Pulmonary artery endothelial cell (primary cell): ENCODE results near the gene BCAR1. TPM values are rescaled to one million over a fixed set of nuclear protein-coding genes. Genes with fewer than 3 reads are reported as not detected.
"Not testable (repeated sequence)": the region's sequence is repeated elsewhere in the genome, so short reads cannot be mapped to it uniquely, and the experiment has no call there.

Source experiments
- DNase-seq: peaks from one replicate; pipeline ENCODE4 v3.0.0-alpha.2; 2011; ENCODE audit warnings: low read depth, low spot score
- total RNA-seq: library from RNA; depleted of rRNA; stranded (reverse); fragments of >200 nt; gene quantifications from 2 replicates; pipeline ENCODE4 v1.2.3, GENCODE V29; 2014

The BCAR1 gene
- total RNA-seq, 1 donor from 2014 or later, result 118 TPM

- DNase-seq, result no peak
Observed at GRCh38 chr16:75241412-75241811, 10.0 kb downstream of the BCAR1 start.

GRCh38 chr16:75240633-75241032 is 10.8 kb downstream of the BCAR1 start:
- DNase-seq, result not testable (repeated sequence)

GRCh38 chr16:75239542-75240122 is 11.8 kb downstream of the BCAR1 start:
- no peak for DNase-seq

GRCh38 chr16:75238853-75239541 is 12.4 kb downstream of the BCAR1 start:
- DNase-seq, result no peak

GRCh38 chr16:75238132-75238852 is 13.1 kb downstream of the BCAR1 start:
- DNase-seq, result no peak

- no peak for DNase-seq
Observed at GRCh38 chr16:75237398-75238131, 13.9 kb downstream of the BCAR1 start.

- DNase-seq, result no peak
Observed at GRCh38 chr16:75236736-75237397, 14.6 kb downstream of the BCAR1 start.

GRCh38 chr16:75236232-75236631 is 15.2 kb downstream of the BCAR1 start:
- no peak for DNase-seq

GRCh38 chr16:75235721-75236193 is 15.7 kb downstream of the BCAR1 start:
- no peak for DNase-seq

GRCh38 chr16:75234856-75235696 is 16.3 kb downstream of the BCAR1 start:
- DNase-seq, result no peak

GRCh38 chr16:75233611-75233938 is 17.8 kb downstream of the BCAR1 start:
- DNase-seq, result no peak

- DNase-seq, result no peak
Observed at GRCh38 chr16:75231570-75231969, 19.9 kb downstream of the BCAR1 start.

- no peak for DNase-seq
Observed at GRCh38 chr16:75230471-75231110, 20.8 kb downstream of the BCAR1 start.

GRCh38 chr16:75229172-75230031 is 22.0 kb downstream of the BCAR1 start:
- no peak for DNase-seq

- no peak for DNase-seq
Observed at GRCh38 chr16:75228143-75228976, 23.1 kb downstream of the BCAR1 start.

- DNase-seq, result no peak
Observed at GRCh38 chr16:75227361-75228142, 23.9 kb downstream of the BCAR1 start.
